Left lobe of liver (tissue), 1 donor: ENCODE results near the gene ASB18. TPM values are rescaled to one million over a fixed set of nuclear protein-coding genes. Genes with fewer than 3 reads are reported as not detected.

Experiments
- total RNA-seq: library from RNA; stranded (reverse); gene quantifications from one replicate; pipeline ENCODE4 v1.2.1, GENCODE V29; 2021
- donor health status: DM: no; HTN: yes; CAD: no.

Gene ASB18
- total RNA-seq, 1 donor from 2014 or later: not detected

Other genes with a start within 250 kb of the ASB18 start
- not detected for gene GBX2, start 96.0 kb downstream of the ASB18 start, total RNA-seq